MCF 10A (cell line): ENCODE measurements around the gene SNX17. TPM values are rescaled to one million over a fixed set of nuclear protein-coding genes. Genes with fewer than 3 reads are reported as not detected.

Source experiments
- BruUV-seq: library from RNA; stranded (reverse); fragments of 400-500 nt; replicated peaks from 2 replicates; lab custom pipeline; 2021; lab: Mats Ljungman, UMichigan
- CTCF ChIA-PET: fragments of 300-600 bp; sonication (Branson Sonifier 250); formaldehyde crosslinking; extraction: SDS; loops from one replicate; lab custom pipeline; 2021; ENCODE audit warnings: antibody characterized with exemption, inconsistent platforms; lab: Yijun Ruan, JAX
- POLR2A ChIA-PET: fragments of 300-600, 350-650 bp; sonication (Branson Sonifier 250); formaldehyde crosslinking; extraction: SDS; loops from one replicate; lab custom pipeline; 2020; ENCODE audit warnings: antibody characterized with exemption, inconsistent platforms; lab: Yijun Ruan, JAX
- DNase-seq: peaks from one replicate; pipeline ENCODE4 v3.0.0-alpha.2; 2018; ENCODE audit not compliant: unreplicated experiment
- H3K27ac Mint-ChIP-seq: one replicate; pipeline ENCODE4 v1.8.0; 2022; ENCODE audit warnings: mild to moderate bottlenecking, low read depth, mixed read lengths; ENCODE audit not compliant: unreplicated experiment
- H3K27me3 Mint-ChIP-seq: one replicate; pipeline ENCODE4 v1.8.0; 2022; ENCODE audit warnings: mixed read lengths; ENCODE audit not compliant: insufficient read depth, unreplicated experiment
- H3K36me3 Mint-ChIP-seq: one replicate; pipeline ENCODE4 v1.8.0; 2022; ENCODE audit warnings: mild to moderate bottlenecking, moderate library complexity, mixed read lengths; ENCODE audit not compliant: insufficient read depth, unreplicated experiment
- H3K4me1 Mint-ChIP-seq: one replicate; pipeline ENCODE4 v1.8.0; 2022; ENCODE audit warnings: mixed read lengths; ENCODE audit not compliant: insufficient read depth, unreplicated experiment
- H3K4me3 Mint-ChIP-seq: one replicate; pipeline ENCODE4 v1.8.0; 2022; ENCODE audit warnings: mild to moderate bottlenecking, moderate library complexity, mixed read lengths; ENCODE audit not compliant: unreplicated experiment
- H3K9me3 Mint-ChIP-seq: one replicate; pipeline ENCODE4 v1.8.0; 2022; ENCODE audit warnings: mixed read lengths; ENCODE audit not compliant: unreplicated experiment
- CTCF ChIP-seq: fragments of 200-600 bp; IDR thresholded peaks from one replicate; pipeline ENCODE4 v1.8.0; 2022; ENCODE audit warnings: antibody characterized with exemption, mild to moderate bottlenecking; ENCODE audit not compliant: unreplicated experiment
- intact Hi-C: fragments of 100-400 bp; cut with micrococcal nuclease; formaldehyde crosslinking; loops from 2 replicates; pipeline ENCODE4 v1.14.1; 2022
- total RNA-seq: library from RNA; stranded (reverse); gene quantifications from 2 replicates; pipeline ENCODE4 v1.2.3, GENCODE V29; 2022

The SNX17 gene
- total RNA-seq, 1 experiment from 2014 or later, result 125 TPM

DNA sequence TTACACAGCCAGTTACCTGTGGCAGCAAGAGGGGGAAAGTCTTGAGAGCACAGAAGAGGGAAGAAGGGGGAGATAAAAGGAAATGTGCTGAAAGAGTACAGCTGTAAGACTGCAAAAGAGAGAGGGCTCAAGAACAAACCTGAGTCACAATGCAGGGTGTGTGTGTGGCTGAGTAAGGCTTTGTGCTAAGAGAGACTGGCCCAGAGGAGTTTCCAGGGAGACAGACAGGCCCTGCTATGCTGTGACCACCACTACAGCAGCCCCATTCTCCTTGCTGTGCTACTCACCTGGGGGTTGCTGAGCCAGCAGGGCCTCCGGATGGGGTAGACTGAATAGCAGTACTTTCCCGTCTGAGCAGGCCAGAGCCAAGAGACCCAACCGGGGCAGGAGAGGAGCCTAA, 35.1 kb upstream of the SNX17 start:
- no peak for TF ChIP-seq CTCF
- ChIA-PET POLR2A (interaction anchor here (0.8 kb wide), 1 partner anchor 36 kb away, joined by 3 read pairs; no protein-coding TSS in a partner anchor), CTCF (interaction anchor here (0.6 kb wide), 1 partner anchor 152 kb away, joined by 3 read pairs; no protein-coding TSS in a partner anchor)
- no peak overlapping the region for H3K4me3 Mint-ChIP-seq
- H3K9me3 Mint-ChIP-seq, result no peaks in the 10 kb centered on the region
- H3K36me3 Mint-ChIP-seq, result peaks cover 92% of the 10 kb centered on the region
- H3K4me1 Mint-ChIP-seq, result no peaks in the 10 kb centered on the region
- H3K27me3 Mint-ChIP-seq, result no peaks in the 10 kb centered on the region
- intact Hi-C loops, result no loop called here
- DNase-seq, result no peak
- BruUV-seq, result no TSS peak
- no peak overlapping the region for H3K27ac Mint-ChIP-seq

GRCh38 chr2:27336173-27336572, 34.2 kb upstream of the SNX17 start:
- Mint-ChIP-seq H3K9me3 (no peaks in the 10 kb centered on the region), H3K27ac (no peak overlapping the region), H3K27me3 (no peaks in the 10 kb centered on the region), H3K36me3 (peaks cover 92% of the 10 kb centered on the region), H3K4me1 (no peaks in the 10 kb centered on the region), H3K4me3 (no peak overlapping the region)
- DNase-seq, result no peak
- no peak for TF ChIP-seq CTCF
- ChIA-PET CTCF (interaction anchor here (0.6 to 1.2 kb wide), 2 partner anchors 34 to 153 kb away, joined by 3 to 4 read pairs; no protein-coding TSS in a partner anchor), POLR2A (interaction anchor here (3.0 kb wide), 1 partner anchor 12 kb away, joined by 14 read pairs; the partner anchor contains the start of gene MPV17)
- intact Hi-C loops, result no loop called here
- BruUV-seq, result no TSS peak

DNA sequence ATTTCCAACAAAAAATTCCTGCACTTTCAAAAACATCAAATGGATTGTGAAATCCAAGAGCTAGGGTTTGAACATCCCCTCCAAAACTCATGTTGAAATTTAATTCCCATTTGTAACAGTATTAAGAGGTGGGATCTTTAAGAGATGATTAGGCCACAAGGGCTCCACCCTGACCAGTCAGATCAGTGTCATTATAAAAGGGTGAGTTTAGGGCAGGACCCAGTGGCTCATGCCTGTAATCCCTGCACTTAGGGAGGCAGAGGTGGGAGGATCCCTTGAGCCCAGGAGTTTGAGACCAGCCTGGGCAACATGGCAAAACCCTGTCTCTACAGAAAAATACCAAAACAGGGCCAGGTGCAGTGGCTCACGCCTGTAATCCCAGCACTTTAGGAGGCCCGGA, 22.8 kb upstream of the SNX17 start:
- peaks cover 63% of the 10 kb centered on the region for H3K36me3 Mint-ChIP-seq
- H3K9me3 Mint-ChIP-seq, result no peaks in the 10 kb centered on the region
- intact Hi-C loops, result no loop called here
- POLR2A ChIA-PET, result interaction anchor here (1.4 to 1.9 kb wide), 2 partner anchors 9 to 24 kb away, joined by 5 to 11 read pairs; partner anchors contain the start of genes GTF3C2 and MPV17
- BruUV-seq, result no TSS peak
- H3K4me3 Mint-ChIP-seq, result no peak overlapping the region
- peak overlapping the region; percentile 19 for H3K27ac Mint-ChIP-seq
- DNase-seq, result no peak
- CTCF ChIA-PET, result no interaction called here
- no peak for TF ChIP-seq CTCF
- H3K4me1 Mint-ChIP-seq, result peaks cover 20% of the 10 kb centered on the region
- H3K27me3 Mint-ChIP-seq, result no peaks in the 10 kb centered on the region

DNA sequence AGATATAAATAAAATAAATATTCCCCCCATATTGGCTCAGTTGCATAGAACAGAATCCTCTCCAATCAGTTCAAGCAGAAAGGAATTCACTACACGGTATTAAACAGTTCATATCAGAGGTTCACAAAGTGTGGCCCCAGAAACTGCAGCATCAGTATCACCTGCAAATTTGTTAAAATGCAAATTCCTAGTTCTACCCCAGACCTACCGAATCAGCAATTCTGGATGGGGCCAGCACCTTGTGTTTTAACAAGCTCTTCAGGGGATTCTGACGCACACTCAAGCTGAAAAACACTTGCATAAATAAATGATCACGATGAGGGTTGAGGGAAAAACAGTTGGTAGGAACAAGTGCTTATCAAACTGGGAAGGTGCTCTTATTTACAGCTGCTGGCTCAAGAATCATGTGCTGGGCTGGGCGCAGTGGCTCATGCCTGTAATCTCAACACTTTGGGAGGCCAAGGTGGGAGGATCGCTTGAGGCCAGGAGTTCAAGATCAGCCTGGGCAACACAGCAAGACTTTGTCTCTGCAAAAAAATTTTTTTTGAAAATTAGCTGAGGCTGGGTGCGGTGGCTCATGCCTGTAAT, 20.2 kb upstream of the SNX17 start:
- no peak for DNase-seq
- Mint-ChIP-seq H3K4me1 (peaks cover 30% of the 10 kb centered on the region), H3K9me3 (no peaks in the 10 kb centered on the region), H3K27me3 (no peaks in the 10 kb centered on the region), H3K36me3 (peaks cover 46% of the 10 kb centered on the region), H3K4me3 (no peak overlapping the region), H3K27ac (no peak overlapping the region)
- ChIA-PET POLR2A (interaction anchor here (1.2 to 2.0 kb wide), 2 partner anchors 26 to 28 kb away, joined by 4 to 7 read pairs; partner anchors contain the start of gene MPV17), CTCF (interaction anchor here (0.7 kb wide), 1 partner anchor 12 kb away, joined by 3 read pairs; no protein-coding TSS in a partner anchor)
- no TSS peak for BruUV-seq
- no peak for TF ChIP-seq CTCF
- intact Hi-C loops, result no loop called here
